Hepatocyte (in vitro differentiated cells): ENCODE measurements around the gene PIGN.

Experiments
- CTCF ChIP-seq: fragments of 200-600 bp; sonication (generic); IDR thresholded peaks from 2 replicates; pipeline ENCODE4 v1.5.1; 2016; ENCODE audit warnings: antibody characterized with exemption, mild to moderate bottlenecking; ENCODE audit not compliant: poor library complexity
- EZH2 ChIP-seq: fragments of 200-600 bp; sonication (generic); IDR thresholded peaks from 2 replicates; pipeline ENCODE4 v1.6.1; 2016; ENCODE audit warnings: antibody characterized with exemption, mild to moderate bottlenecking, borderline replicate concordance
- EZH2phosphoT487 ChIP-seq: fragments of 200-600 bp; sonication (generic); IDR thresholded peaks from one replicate; pipeline ENCODE4 v1.6.1; 2018; ENCODE audit warnings: antibody characterized with exemption, mild to moderate bottlenecking, low read depth, moderate library complexity; ENCODE audit not compliant: unreplicated experiment, severe bottlenecking

- TF ChIP-seq CTCF: no peak
- no peak for TF ChIP-seq EZH2
- TF ChIP-seq EZH2phosphoT487: no peak
These were observed 10.1 kb upstream of the PIGN start for GRCh38 chr18:62196980-62197379.
